Smooth muscle cell of the brain vasculature (primary cell): Measurements from ENCODE around the gene GLB1L3.
"Not testable (repeated sequence)": the region's sequence is repeated elsewhere in the genome, so short reads cannot be mapped to it uniquely, and the experiment has no call there.

Experiments
- DNase-seq: peaks from one replicate; pipeline ENCODE4 v3.0.0-alpha.2; 2012; ENCODE audit warnings: low read depth, low spot score

GLB1L3 gene

GRCh38 chr11:134276396-134277182 lies 410 bp downstream of the GLB1L3 start:
- no peak for DNase-seq

- DNase-seq = no peak
These were observed 1.2 kb downstream of the GLB1L3 start for GRCh38 chr11:134277183-134278001.

DNA sequence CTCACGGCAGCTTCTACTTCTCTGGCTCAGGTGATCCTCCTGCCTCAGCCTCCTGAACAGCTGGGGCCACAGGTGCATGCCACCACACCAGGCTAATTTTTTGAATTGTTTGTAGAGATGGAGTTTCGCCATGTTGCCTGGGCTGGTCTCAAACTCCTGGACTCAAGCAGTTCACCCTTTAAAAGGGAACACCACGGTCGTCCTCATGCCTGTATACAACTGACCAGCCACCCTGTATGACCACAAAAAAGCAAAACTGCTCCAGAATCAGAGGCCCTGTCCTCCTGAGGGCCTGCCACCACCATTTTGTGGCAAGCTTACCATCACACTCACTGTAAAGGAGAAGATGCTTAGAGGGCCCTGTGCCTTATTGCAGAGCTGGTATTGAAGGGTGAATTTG lies 2.2 kb downstream of the GLB1L3 start:
- no peak for DNase-seq

- DNase-seq = not testable (repeated sequence)
These were observed 5.5 kb downstream of the GLB1L3 start for GRCh38 chr11:134281635-134282034.

- no peak for DNase-seq
These were observed 6.2 kb downstream of the GLB1L3 start for GRCh38 chr11:134282121-134283045.

GRCh38 chr11:134283461-134284230 lies 7.5 kb downstream of the GLB1L3 start:
- no peak for DNase-seq

GRCh38 chr11:134284349-134284748 lies 8.2 kb downstream of the GLB1L3 start:
- not testable (repeated sequence) for DNase-seq

DNA sequence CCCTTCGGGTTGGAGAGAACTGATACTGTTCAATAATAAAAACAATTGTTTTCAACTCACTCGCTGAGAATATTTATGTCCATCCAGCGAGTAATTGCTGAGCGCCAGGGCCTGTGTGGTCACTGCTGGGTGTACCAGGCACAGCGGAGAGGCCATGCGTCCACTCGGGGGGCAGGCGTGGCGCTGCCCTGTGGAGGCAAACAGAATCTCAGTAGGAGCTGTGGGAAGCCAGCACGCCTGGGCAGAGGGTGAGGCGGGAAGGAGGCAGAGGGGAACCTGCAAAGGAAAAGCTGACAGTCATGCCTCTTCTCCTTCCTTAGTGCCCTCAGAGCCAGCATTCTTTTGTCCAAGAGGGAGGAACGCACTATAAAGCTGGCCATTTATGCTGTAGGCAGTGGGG lies 11.4 kb downstream of the GLB1L3 start:
- DNase-seq = no peak

DNA sequence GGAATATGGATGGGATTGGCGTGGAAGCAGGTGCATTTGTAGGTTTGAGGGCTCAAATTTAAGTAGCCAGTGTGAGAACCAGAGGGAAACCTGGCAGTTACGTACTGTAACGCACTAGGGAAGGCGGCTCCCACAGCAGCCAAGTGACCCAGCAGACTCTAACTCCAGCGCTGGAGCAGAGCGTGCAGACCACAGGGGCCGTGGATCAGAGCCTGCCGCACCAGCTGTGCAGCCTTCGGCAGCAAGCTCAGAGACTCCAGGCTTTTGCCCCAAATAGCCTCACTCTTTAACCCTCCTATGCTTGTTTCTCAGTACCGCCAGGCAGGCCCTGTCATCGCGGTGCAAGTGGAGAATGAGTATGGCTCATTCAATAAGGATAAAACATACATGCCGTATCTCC lies 12.3 kb downstream of the GLB1L3 start:
- no peak for DNase-seq

GRCh38 chr11:134289167-134289566 lies 13.0 kb downstream of the GLB1L3 start:
- DNase-seq = no peak

GRCh38 chr11:134289789-134290188 lies 13.6 kb downstream of the GLB1L3 start:
- DNase-seq = no peak

- no peak for DNase-seq
These were observed 14.5 kb downstream of the GLB1L3 start for GRCh38 chr11:134290646-134291045.

- DNase-seq = no peak
These were observed 15.0 kb downstream of the GLB1L3 start for GRCh38 chr11:134291196-134291595.

GRCh38 chr11:134292661-134293060 lies 16.5 kb downstream of the GLB1L3 start:
- DNase-seq = no peak

- DNase-seq = no peak
These were observed 17.2 kb downstream of the GLB1L3 start for GRCh38 chr11:134293119-134294113.

DNA sequence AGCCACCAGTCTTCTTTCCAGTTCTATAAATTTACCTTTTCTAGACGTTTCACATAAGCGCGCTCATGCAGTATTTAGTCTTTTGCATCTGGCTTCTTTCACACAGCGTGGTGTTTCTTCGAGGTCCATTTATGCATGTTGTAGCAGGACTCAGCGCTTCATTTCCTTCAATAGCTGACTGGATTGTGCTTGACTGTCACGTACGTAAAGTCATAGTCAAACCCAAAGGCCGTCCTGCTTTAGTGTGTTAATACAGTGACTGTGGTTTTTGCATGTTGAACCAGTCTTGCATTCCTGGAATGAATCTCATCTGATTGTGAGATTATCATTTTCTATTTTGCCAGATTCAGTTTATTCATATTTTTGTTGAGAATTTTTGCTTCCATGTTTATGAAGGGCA lies 18.5 kb downstream of the GLB1L3 start:
- no peak for DNase-seq

GRCh38 chr11:134312223-134312622 lies 36.0 kb downstream of the GLB1L3 start:
- DNase-seq = no peak

DNA sequence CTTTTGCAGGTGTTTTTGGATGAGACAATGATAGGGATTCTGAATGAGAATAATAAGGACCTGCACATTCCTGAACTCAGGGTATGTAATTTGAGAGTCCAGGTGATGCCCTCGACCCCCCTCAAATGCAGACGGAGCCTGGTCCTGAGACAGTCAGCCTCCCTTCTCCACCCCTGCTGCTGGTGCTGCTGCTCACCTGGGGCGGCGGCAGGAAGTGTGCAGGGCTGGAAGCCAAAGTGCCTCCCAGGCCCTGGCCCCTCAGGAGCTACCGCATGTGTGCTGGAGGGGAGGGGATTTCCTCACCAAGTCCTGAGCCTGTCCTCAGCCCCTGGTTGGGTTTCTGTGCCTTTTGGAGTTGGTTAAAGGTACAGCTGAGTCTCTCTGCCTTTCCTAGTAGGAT lies 36.6 kb downstream of the GLB1L3 start:
- DNase-seq = no peak

GRCh38 chr11:134313379-134313778 lies 37.2 kb downstream of the GLB1L3 start:
- DNase-seq = no peak
